Liver (tissue), 9 donors: ENCODE results near the gene SLC38A2. TPM values are rescaled to one million over a fixed set of nuclear protein-coding genes. Genes with fewer than 3 reads are reported as not detected.
A peak's percentile ranks its signal among the peaks of the same experiment; 100 is the strongest.

ENCODE experiments used
- DNase-seq: peaks from one replicate; pipeline ENCODE4 v3.0.0-alpha.2; 2017; ENCODE audit warnings: low spot score
- H3K27ac ChIP-seq, 2 donors: one replicate each; pipeline ENCODE4 v1.7.0; 2013; ENCODE audit warnings: inconsistent platforms in 2 of 2, low read length in 2 of 2, control low read depth in 1 of 2, low read depth in 1 of 2, mild to moderate bottlenecking in 1 of 2
- H3K27me3 ChIP-seq, 4 donors: one replicate each; pipeline versions ENCODE4 v1.6.1 to v1.7.0; 2013; ENCODE audit warnings: low read length in 3 of 4, inconsistent platforms in 1 of 4, mild to moderate bottlenecking in 1 of 4, moderate library complexity in 1 of 4; ENCODE audit not compliant: control insufficient read depth in 4 of 4, insufficient read depth in 4 of 4
- H3K36me3 ChIP-seq, 4 donors: one replicate each; pipeline versions ENCODE4 v1.6.1 to v1.7.0; 2013; ENCODE audit warnings: low read length in 3 of 4, mild to moderate bottlenecking in 3 of 4, low read depth in 1 of 4, moderate library complexity in 1 of 4; ENCODE audit not compliant: control insufficient read depth in 4 of 4, insufficient read depth in 3 of 4
- H3K4me1 ChIP-seq, 4 donors: one replicate each; pipeline versions ENCODE4 v1.6.1 to v1.7.0; 2013; ENCODE audit warnings: low read length in 3 of 4, mild to moderate bottlenecking in 3 of 4, moderate library complexity in 1 of 4; ENCODE audit not compliant: control insufficient read depth in 4 of 4, insufficient read depth in 4 of 4
- H3K4me3 ChIP-seq, 3 donors: one replicate each; pipeline versions ENCODE4 v1.6.1 to v1.7.0; 2013; ENCODE audit warnings: low read length in 3 of 3, control low read depth in 1 of 3, low read depth in 1 of 3, mild to moderate bottlenecking in 1 of 3
- H3K9ac ChIP-seq, 2 donors: one replicate each; pipeline ENCODE4 v1.7.0; 2013; ENCODE audit warnings: low read length in 2 of 2, mild to moderate bottlenecking in 2 of 2, moderate library complexity in 2 of 2, control low read depth in 1 of 2, low read depth in 1 of 2
- H3K9me3 ChIP-seq, 4 donors: one replicate each; pipeline versions ENCODE4 v1.6.1 to v1.7.0; 2013; ENCODE audit warnings: low read length in 3 of 4; ENCODE audit not compliant: control insufficient read depth in 4 of 4
- ATF3 ChIP-seq: IDR thresholded peaks from 2 replicates; pipeline ENCODE4 v1.6.1; 2016; ENCODE audit warnings: antibody characterized with exemption
- CTCF ChIP-seq: fragments of 150-350 bp; IDR thresholded peaks from 2 replicates; pipeline ENCODE4 v1.5.1; 2017; ENCODE audit warnings: improper control_type of control experiment, low read depth, low read length; ENCODE audit not compliant: missing input control
- FOXA1 ChIP-seq: IDR thresholded peaks from 2 replicates; pipeline ENCODE4 v1.6.1; 2016; ENCODE audit warnings: antibody characterized with exemption
- FOXA2 ChIP-seq: IDR thresholded peaks from 2 replicates; pipeline ENCODE4 v1.6.1; 2016; ENCODE audit warnings: antibody characterized with exemption
- GABPA ChIP-seq, 2 donors: IDR thresholded peaks in 1 of 2; conservative IDR thresholded peaks in 1 of 2; 2 replicates each; pipeline ENCODE4 v1.6.1; 2016; ENCODE audit warnings: antibody characterized with exemption in 2 of 2, mild to moderate bottlenecking in 1 of 2, moderate library complexity in 1 of 2
- HNF4A ChIP-seq, 2 donors: conservative IDR thresholded peaks; 2 replicates each; pipeline ENCODE4 v1.6.1; 2016; ENCODE audit warnings: antibody characterized with exemption in 2 of 2, mild to moderate bottlenecking in 2 of 2
- HNF4G ChIP-seq: IDR thresholded peaks from 2 replicates; pipeline ENCODE4 v1.6.1; 2016; ENCODE audit warnings: antibody characterized with exemption
- JUND ChIP-seq, 2 donors: IDR thresholded peaks; 2 replicates each; pipeline ENCODE4 v1.6.1; 2016; ENCODE audit warnings: antibody characterized with exemption in 2 of 2
- MAX ChIP-seq: IDR thresholded peaks from 2 replicates; pipeline ENCODE4 v1.6.1; 2016; ENCODE audit warnings: antibody characterized with exemption
- NR2F2 ChIP-seq: IDR thresholded peaks from 2 replicates; pipeline ENCODE4 v1.6.1; 2016; ENCODE audit warnings: antibody characterized with exemption
- RAD21 ChIP-seq, 2 donors: IDR thresholded peaks; 2 replicates each; pipeline ENCODE4 v1.6.1; 2016; ENCODE audit warnings: antibody characterized with exemption in 2 of 2, mild to moderate bottlenecking in 2 of 2
- REST ChIP-seq: IDR thresholded peaks from 2 replicates; pipeline ENCODE4 v1.6.1; 2016; ENCODE audit warnings: antibody characterized with exemption, mild to moderate bottlenecking
- RXRA ChIP-seq, 2 donors: IDR thresholded peaks; 2 replicates each; pipeline ENCODE4 v1.6.1; 2017 to 2018; ENCODE audit warnings: antibody characterized with exemption in 2 of 2, mild to moderate bottlenecking in 1 of 2
- TAF1 ChIP-seq: conservative IDR thresholded peaks from 2 replicates; pipeline ENCODE4 v1.6.1; 2016; ENCODE audit warnings: antibody characterized with exemption, mild to moderate bottlenecking
- YY1 ChIP-seq: IDR thresholded peaks from 2 replicates; pipeline ENCODE4 v1.6.1; 2016; ENCODE audit warnings: antibody characterized with exemption, mild to moderate bottlenecking
- WGBS: extraction: QIAGEN DNeasy Blood & Tissue Kit; methylation state at CpG from one replicate; pipeline ENCODE4 v1.1.7; 2013; 5-methylcytosine and 5-hydroxymethylcytosine counted together
- polyA plus RNA-seq, 2 donors: library from polyadenylated mRNA; stranded (reverse) in 1 of 2; unstranded in 1 of 2; fragments of 200-250 nt in 1 of 2; fragments of >200 nt in 1 of 2; fragmentation: Nextera tagmentation in 1 of 2; extraction: Ambion mirVana in 1 of 2; gene quantifications; one replicate each; pipeline versions ENCODE4 v1.2.1 to v1.2.3, GENCODE V29; 2013 to 2015
- total RNA-seq, 2 donors: library from RNA; depleted of rRNA; stranded (reverse); fragments of >200 nt; gene quantifications; one replicate each; pipeline ENCODE4 v1.2.3, GENCODE V29; 2014
- donor health status: healthy.
- donor health status: healthy.
- donor health status: healthy.
- donor health status: healthy.
- donor health status: healthy.

The SLC38A2 gene
- total and polyA plus RNA-seq, 4 donors, result 50.6 to 472 (median 97.4) TPM

- no peaks in the 10 kb centered on the region for H3K27me3 ChIP-seq
- peaks cover 2 to 51% (median 38%) of the 10 kb centered on the region in 4 donors for H3K4me1 ChIP-seq
- TF ChIP-seq JUND (IDR thresholded peaks at IDR 0.05), result peak in 1 of 2 donors; percentile 14
- TF ChIP-seq REST, result no peak
- H3K27ac ChIP-seq, result peak overlapping the region; percentile 13 to 26
- H3K4me3 ChIP-seq, result no peak overlapping the region
- peaks cover 6 to 95% (median 86%) of the 10 kb centered on the region in 4 donors for H3K36me3 ChIP-seq
- no peak for DNase-seq
- 43% methylated on average over 2 of the region's 2 CpGs for WGBS
- no peaks in the 10 kb centered on the region for H3K9me3 ChIP-seq
- H3K9ac ChIP-seq, result peak overlapping the region in 1 of 2 donors; percentile 43
Measured at GRCh38 chr12:46365951-46366379, 6.6 kb downstream of the SLC38A2 start.

- 42% methylated on average over 3 of the region's 3 CpGs for WGBS
- Histone ChIP-seq H3K9ac (peak overlapping the region in 1 of 2 donors; percentile 58), H3K36me3 (peaks cover 7 to 96% (median 91%) of the 10 kb centered on the region in 4 donors), H3K27me3 (no peaks in the 10 kb centered on the region), H3K4me3 (no peak overlapping the region), H3K27ac (peak overlapping the region; percentile 13 to 14), H3K4me1 (peaks cover 2 to 49% (median 38%) of the 10 kb centered on the region in 4 donors), H3K9me3 (no peaks in the 10 kb centered on the region)
- DNase-seq, result no peak
- TF ChIP-seq FOXA1, result no peak
- peak in 1 of 2 donors; percentile 12 for TF ChIP-seq RXRA (IDR thresholded peaks at IDR 0.05)
- TF ChIP-seq RAD21 (IDR thresholded peaks at IDR 0.05), result peak in 1 of 2 donors; percentile 8
- no peak for TF ChIP-seq FOXA2
Measured at GRCh38 chr12:46364777-46365580, 7.6 kb downstream of the SLC38A2 start.

- Histone ChIP-seq H3K9me3 (no peaks in the 10 kb centered on the region), H3K9ac (peak overlapping the region in 1 of 2 donors; percentile 14), H3K4me3 (no peak overlapping the region), H3K4me1 (peaks cover 2 to 42% (median 33%) of the 10 kb centered on the region in 4 donors), H3K27ac (no peak overlapping the region), H3K36me3 (peaks cover 9 to 96% (median 93%) of the 10 kb centered on the region in 4 donors), H3K27me3 (no peaks in the 10 kb centered on the region)
- WGBS, result 78% methylated on average over 3 of the region's 3 CpGs
- DNase-seq, result no peak
- TF ChIP-seq ATF3 (no peak), GABPA (IDR thresholded peaks at IDR 0.05 in 1 of 2, conservative IDR thresholded peaks at IDR 0.05 in 1 of 2) (no peak), TAF1 (no peak), FOXA2 (no peak), FOXA1 (no peak), RXRA (IDR thresholded peaks at IDR 0.05) (no peak), CTCF (no peak), HNF4A (conservative IDR thresholded peaks at IDR 0.05) (no peak), RAD21 (IDR thresholded peaks at IDR 0.05) (no peak), NR2F2 (no peak), YY1 (no peak), REST (no peak), HNF4G (no peak), MAX (no peak), JUND (IDR thresholded peaks at IDR 0.05) (no peak)
Measured at GRCh38 chr12:46364300-46364696, 8.3 kb downstream of the SLC38A2 start.
